ENCODE data around the gene FBXL7. TPM values are rescaled to one million over a fixed set of nuclear protein-coding genes. Genes with fewer than 3 reads are reported as not detected.
A peak's percentile ranks its signal among the peaks of the same experiment; 100 is the strongest.

Gene FBXL7
- total and polyA plus RNA-seq, 2 experiments from 2014 or later: 3.2 to 7.5 TPM

DNA sequence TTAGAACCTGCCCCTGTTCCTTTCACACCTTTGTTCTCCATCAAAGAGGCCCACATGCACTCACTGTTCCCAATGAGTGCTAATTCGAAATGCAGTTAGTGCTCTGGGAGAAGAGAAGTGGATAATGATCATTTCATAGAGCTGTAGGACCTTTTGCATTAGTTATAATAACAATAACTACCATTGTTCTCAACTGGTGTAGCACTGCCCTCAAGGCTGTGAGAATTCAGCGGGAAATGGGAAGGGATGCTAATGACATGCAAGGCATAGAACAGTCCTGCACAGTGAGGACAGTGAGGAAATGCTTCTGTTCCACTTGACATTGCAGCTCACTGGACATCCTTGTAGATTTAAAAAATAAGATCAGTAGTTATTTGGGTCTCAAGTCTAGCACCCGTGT is 187.4 kb downstream of the FBXL7 start:
- H3K27ac ChIP-seq: no peak overlapping the region
- no peak overlapping the region for H3K4me2 ChIP-seq (ENCODE audit: unreplicated experiment)
- H3K9me3 ChIP-seq (ENCODE audit: low read depth): no peaks in the 10 kb centered on the region
- no peak overlapping the region for H3K4me3 ChIP-seq
- 96 to 97% methylated on average over 3 of the region's 3 CpGs for WGBS, 2 experiments (ENCODE audit: low coverage in 1 of 2, low lambda C conversion rate in 2 of 2, missing lambda C conversion rate in 2 of 2)
- no peaks in the 10 kb centered on the region for H3K27me3 ChIP-seq (replicated peaks; ENCODE audit: insufficient read depth)
- in situ Hi-C loops (cut with MboI): no loop called here
- no peak overlapping the region for H2AFZ ChIP-seq
- no peak overlapping the region for H3K9ac ChIP-seq
- H3K9me2 ChIP-seq (ENCODE audit: insufficient read depth): no peaks in the 10 kb centered on the region
- H4K20me1 ChIP-seq (ENCODE audit: insufficient read depth): no peaks in the 10 kb centered on the region
- H3K36me3 ChIP-seq (ENCODE audit: low read depth): no peaks in the 10 kb centered on the region
- no peak for DNase-seq
- H3K4me1 ChIP-seq (ENCODE audit: insufficient read depth): peaks cover 20% of the 10 kb centered on the region
- 0 out of 2 replicates have a peak, but pooled peaks cover 10% of the 10 kb centered on the region for H3F3A ChIP-seq (ENCODE audit: insufficient read depth)
- TF ChIP-seq EZH2phosphoT487 (IDR thresholded peaks at IDR 0.05; ENCODE audit: insufficient read depth, low read depth): no peak
- TF ChIP-seq EZH2 (IDR thresholded peaks at IDR 0.05; ENCODE audit: insufficient read depth, poor library complexity, severe bottlenecking): no peak
- H3K79me2 ChIP-seq (ENCODE audit: insufficient read depth): peaks cover 33% of the 10 kb centered on the region

- no peak overlapping the region for H3K4me3 ChIP-seq
- H4K20me1 ChIP-seq (ENCODE audit: insufficient read depth): no peaks in the 10 kb centered on the region
- H3K9me3 ChIP-seq (ENCODE audit: low read depth): no peaks in the 10 kb centered on the region
- 100% methylated on average over 1 of the region's 1 CpG for WGBS, 2 experiments (ENCODE audit: low coverage in 1 of 2, low lambda C conversion rate in 2 of 2, missing lambda C conversion rate in 2 of 2)
- peaks cover 33% of the 10 kb centered on the region for H3K4me1 ChIP-seq (ENCODE audit: insufficient read depth)
- no peaks in the 10 kb centered on the region for H3K27me3 ChIP-seq (replicated peaks; ENCODE audit: insufficient read depth)
- H2AFZ ChIP-seq: no peak overlapping the region
- H3K9me2 ChIP-seq (ENCODE audit: insufficient read depth): no peaks in the 10 kb centered on the region
- H3K27ac ChIP-seq: no peak overlapping the region
- in situ Hi-C loops (cut with MboI): no loop called here
- peaks cover 28% of the 10 kb centered on the region for H3K79me2 ChIP-seq (ENCODE audit: insufficient read depth)
- no peaks in the 10 kb centered on the region for H3K36me3 ChIP-seq (ENCODE audit: low read depth)
- H3K4me2 ChIP-seq (ENCODE audit: unreplicated experiment): no peak overlapping the region
- DNase-seq: no peak
- peaks cover 15% of the 10 kb centered on the region; the same call in 1 of the 2 replicates for H3F3A ChIP-seq (ENCODE audit: insufficient read depth)
- TF ChIP-seq EZH2phosphoT487 (IDR thresholded peaks at IDR 0.05; ENCODE audit: insufficient read depth, low read depth): no peak
- no peak for TF ChIP-seq EZH2 (IDR thresholded peaks at IDR 0.05; ENCODE audit: insufficient read depth, poor library complexity, severe bottlenecking)
- H3K9ac ChIP-seq: no peak overlapping the region
These were observed 189.9 kb downstream of the FBXL7 start for GRCh38 chr5:15689836-15690235.

DNA sequence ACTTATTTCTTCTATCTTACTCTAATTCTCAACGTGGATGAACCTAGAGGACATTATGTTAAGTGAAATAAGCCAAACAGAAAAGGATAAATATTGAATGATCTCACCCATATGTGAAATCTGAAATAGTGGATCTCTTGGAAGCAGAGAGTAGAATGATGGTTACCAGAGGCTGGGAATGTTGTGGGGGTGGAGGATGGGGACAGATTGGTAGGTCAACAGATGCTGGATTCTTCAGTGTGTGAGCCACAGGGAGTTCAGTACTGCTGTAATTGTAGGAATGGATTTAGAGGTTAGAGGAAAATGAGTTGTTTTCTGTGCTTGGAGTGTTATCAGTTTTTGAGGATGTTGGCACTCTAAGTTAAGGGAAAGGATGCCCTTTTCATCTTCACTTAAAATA is 190.6 kb downstream of the FBXL7 start:
- H3K4me1 ChIP-seq (ENCODE audit: insufficient read depth): peaks cover 41% of the 10 kb centered on the region
- H3K9me3 ChIP-seq (ENCODE audit: low read depth): no peaks in the 10 kb centered on the region
- peak; percentile 59 for DNase-seq
- H3F3A ChIP-seq (ENCODE audit: insufficient read depth): peaks cover 22% of the 10 kb centered on the region; the same call in 1 of the 2 replicates
- H3K27ac ChIP-seq: peak overlapping the region; percentile 59; the same call in 1 of the 2 replicates
- H3K4me3 ChIP-seq: no peak overlapping the region
- H3K4me2 ChIP-seq (ENCODE audit: unreplicated experiment): peak overlapping the region; percentile 2
- H3K27me3 ChIP-seq (replicated peaks; ENCODE audit: insufficient read depth): no peaks in the 10 kb centered on the region
- 98 to 100% methylated on average over 1 of the region's 1 CpG for WGBS, 2 experiments (ENCODE audit: low coverage in 1 of 2, low lambda C conversion rate in 2 of 2, missing lambda C conversion rate in 2 of 2)
- no peaks in the 10 kb centered on the region for H3K9me2 ChIP-seq (ENCODE audit: insufficient read depth)
- no peaks in the 10 kb centered on the region for H4K20me1 ChIP-seq (ENCODE audit: insufficient read depth)
- no peak overlapping the region for H3K9ac ChIP-seq
- H3K36me3 ChIP-seq (ENCODE audit: low read depth): no peaks in the 10 kb centered on the region
- peaks cover 28% of the 10 kb centered on the region for H3K79me2 ChIP-seq (ENCODE audit: insufficient read depth)
- no peak for TF ChIP-seq EZH2phosphoT487 (IDR thresholded peaks at IDR 0.05; ENCODE audit: insufficient read depth, low read depth)
- in situ Hi-C loops (cut with MboI): no loop called here
- H2AFZ ChIP-seq: no peak overlapping the region

DNA sequence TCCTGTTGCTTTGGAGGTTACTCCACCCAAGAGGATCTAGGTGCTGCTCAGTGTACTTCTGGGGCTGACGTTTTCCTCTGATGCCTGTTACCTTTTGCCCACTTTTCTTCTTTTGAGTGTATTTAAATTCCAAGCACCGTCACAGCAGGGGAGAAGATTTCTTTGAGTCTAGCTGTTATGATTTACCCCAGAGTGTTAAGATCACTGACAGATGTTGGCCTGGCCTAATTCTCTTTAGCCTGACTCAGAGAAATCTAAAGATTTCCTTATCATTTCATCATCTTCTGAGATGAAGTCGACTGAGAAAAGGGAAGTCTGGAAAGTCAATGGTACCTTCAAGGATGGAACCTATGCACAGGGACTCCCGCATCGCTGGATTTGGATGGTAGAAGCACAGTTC is 191.5 kb downstream of the FBXL7 start:
- Histone ChIP-seq H4K20me1 (ENCODE audit: insufficient read depth) (no peaks in the 10 kb centered on the region), H3K4me1 (ENCODE audit: insufficient read depth) (peaks cover 44% of the 10 kb centered on the region), H3K4me3 (no peak overlapping the region), H3K36me3 (ENCODE audit: low read depth) (no peaks in the 10 kb centered on the region), H3K27me3 (replicated peaks; ENCODE audit: insufficient read depth) (no peaks in the 10 kb centered on the region), H3K79me2 (ENCODE audit: insufficient read depth) (peaks cover 28% of the 10 kb centered on the region), H3K27ac (peak overlapping the region; percentile 59), H2AFZ (no peak overlapping the region), H3F3A (ENCODE audit: insufficient read depth) (peaks cover 27% of the 10 kb centered on the region), H3K9me3 (ENCODE audit: low read depth) (no peaks in the 10 kb centered on the region), H3K9me2 (ENCODE audit: insufficient read depth) (no peaks in the 10 kb centered on the region), H3K4me2 (ENCODE audit: unreplicated experiment) (peak overlapping the region; percentile 40), H3K9ac (no peak overlapping the region)
- WGBS, 2 experiments (ENCODE audit: low coverage in 1 of 2, low lambda C conversion rate in 2 of 2, missing lambda C conversion rate in 2 of 2): 49 to 60% methylated on average over 5 of the region's 5 CpGs
- peak; percentile 61 for DNase-seq
- TF ChIP-seq EZH2 (IDR thresholded peaks at IDR 0.05; ENCODE audit: insufficient read depth, poor library complexity, severe bottlenecking): no peak
- no peak for TF ChIP-seq EZH2phosphoT487 (IDR thresholded peaks at IDR 0.05; ENCODE audit: insufficient read depth, low read depth)
- in situ Hi-C loops (cut with MboI): no loop called here

Measured in GM23248 (cell line).